AML-193 (cell line): ENCODE data around the gene TNFSF9.
"Not testable (repeated sequence)": the region's sequence is repeated elsewhere in the genome, so short reads cannot be mapped to it uniquely, and the experiment has no call there.

Source experiments
- DNase-seq, 2 experiments: peaks; one replicate each; lab custom pipeline; 2025; lab: John Stamatoyannopoulos, UW

TNFSF9 gene

GRCh38 chr19:6508028-6508771 is 22.6 kb upstream of the TNFSF9 start:
- DNase-seq, result not testable (repeated sequence)

GRCh38 chr19:6509118-6509971 is 21.5 kb upstream of the TNFSF9 start:
- DNase-seq, result no peak

DNA sequence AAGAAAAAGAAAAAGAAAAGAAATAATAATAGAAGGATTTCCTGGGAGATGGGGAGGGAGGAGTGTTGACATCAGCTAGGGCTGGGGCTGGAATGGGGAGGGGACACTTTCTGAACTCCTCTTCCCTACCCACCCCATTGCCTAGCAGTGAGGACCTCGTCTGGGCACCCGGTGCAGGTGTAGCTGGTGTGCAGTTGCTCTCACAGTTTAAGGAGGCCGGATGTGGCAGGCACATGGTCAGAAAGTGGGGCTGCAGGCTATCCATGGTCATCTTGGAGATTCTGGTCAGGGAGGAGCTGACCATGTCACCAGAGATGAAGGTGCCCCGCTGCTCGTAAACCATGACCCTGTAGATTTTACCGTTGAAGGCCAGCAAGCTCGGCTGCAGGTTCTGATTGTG is 20.2 kb upstream of the TNFSF9 start:
- DNase-seq, result no peak

DNA sequence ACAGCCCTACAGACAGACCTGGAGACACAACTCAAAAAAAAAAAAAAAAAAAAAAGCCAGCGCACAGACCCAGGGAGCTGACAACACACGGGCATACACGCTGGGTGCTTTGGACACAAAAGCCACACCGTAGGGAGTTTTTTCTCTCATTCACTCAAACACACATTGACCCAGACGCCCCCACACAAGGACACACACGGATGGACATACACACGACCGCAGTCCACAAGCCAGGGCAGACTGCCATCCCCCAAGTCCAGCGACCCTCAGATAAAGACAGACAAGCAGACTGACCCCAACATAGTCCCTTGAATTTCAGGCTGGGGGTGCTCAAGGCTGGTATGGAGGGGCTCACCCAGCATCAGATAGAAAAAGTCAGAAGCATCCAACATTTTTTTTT is 16.7 kb upstream of the TNFSF9 start:
- no peak for DNase-seq

GRCh38 chr19:6514926-6515544 is 15.8 kb upstream of the TNFSF9 start:
- no peak for DNase-seq

DNA sequence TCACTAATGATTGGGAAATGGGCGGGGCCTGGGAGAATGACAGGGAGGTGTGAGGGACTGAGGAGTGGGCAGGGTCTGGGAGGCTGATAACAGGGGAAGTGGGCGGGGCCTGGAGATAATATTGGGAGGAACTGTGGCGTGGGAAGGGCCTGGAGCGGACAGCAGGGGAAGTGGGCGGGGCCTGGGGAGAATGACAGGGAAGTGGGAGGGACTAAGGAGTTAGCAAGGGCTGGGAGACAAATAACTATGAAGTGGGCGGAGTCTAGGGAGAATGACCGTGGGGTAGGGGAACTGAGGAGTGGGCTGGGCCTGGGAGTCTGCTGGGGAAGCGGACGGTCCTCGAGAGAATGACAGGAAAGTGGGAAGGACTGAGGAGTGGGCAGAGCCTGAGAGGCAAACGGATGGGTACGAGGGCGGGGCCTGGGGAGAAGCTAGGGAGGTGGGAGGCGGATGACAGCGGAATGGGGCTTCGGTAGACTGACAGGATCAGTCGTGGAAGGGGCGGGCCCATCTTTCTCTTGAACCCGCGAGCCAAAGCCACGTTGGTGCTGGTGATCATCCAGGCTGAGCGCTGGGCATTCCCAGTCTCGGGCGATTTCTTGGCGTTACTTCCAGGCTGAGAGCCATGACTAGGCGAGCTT is 14.7 kb upstream of the TNFSF9 start:
- peak; percentile 84 to 90 for DNase-seq

DNA sequence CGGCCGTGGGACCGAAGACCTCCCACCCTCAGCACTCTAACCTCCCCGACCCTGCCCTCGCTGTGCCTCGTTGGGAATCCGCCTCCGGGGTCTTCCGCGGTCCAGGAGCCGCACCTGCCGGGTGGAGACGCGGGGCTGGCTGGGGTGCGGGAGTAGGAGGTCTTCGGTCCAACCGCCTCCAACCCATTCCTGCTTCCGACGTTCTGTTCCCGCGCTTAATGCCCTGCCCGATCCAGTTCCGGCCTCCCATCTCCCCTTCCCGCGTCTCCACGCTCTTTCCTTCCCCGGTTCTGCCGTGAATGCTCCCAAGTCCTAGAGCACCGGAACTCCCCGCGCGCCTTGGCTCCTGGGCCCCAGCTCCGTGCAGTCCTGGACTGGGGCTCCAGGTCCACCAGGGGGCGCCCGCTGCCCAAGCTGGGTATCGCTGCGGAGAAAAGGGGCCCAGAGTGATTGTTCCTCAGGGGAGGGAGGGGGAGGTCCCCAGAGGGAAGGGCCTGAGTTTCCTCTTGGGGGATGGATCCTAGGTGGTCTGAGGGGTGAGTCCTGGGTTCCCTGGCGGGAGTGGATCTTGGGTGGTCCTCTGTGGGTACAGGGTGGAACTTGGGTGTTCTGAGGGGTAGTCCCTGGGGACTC is 14.1 kb upstream of the TNFSF9 start:
- DNase-seq, result peak; percentile 64 to 73

DNA sequence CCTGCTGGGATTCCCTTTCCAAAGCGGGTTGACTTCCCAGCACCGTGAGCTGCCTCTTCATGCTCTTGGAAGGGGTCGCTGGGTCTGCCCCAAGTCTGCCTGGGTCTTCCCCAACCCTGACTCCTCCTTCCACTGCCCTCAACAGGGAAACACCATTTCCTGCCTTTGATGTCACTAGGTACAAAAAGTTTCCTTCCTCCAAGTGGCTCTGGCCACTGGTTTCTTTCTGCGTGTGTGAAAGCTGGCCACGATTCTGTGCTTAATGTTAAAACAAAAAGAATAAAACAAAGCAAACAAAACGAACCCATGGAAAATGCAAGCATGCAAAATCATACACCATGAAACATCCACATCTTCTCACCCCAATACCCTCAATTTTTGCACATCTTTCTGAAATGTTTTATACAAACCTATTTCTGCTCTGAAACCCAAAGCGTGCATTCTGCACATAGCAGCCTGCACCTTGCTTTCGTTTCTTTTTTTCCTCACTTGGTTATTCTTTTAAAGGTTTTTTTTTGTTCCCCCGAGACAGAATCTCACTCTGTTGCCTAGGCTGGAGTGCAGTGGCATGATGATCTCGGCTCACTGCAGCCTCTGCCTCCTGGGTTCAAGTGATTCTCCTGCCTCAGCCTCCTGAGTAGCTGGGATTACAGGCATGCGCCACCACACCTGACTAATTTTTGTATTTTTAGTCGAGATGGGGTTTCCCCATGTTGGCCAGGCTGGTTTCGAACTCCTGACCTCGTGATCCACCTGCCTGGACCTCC is 12.5 kb upstream of the TNFSF9 start:
- DNase-seq, result peak; percentile 8

DNA sequence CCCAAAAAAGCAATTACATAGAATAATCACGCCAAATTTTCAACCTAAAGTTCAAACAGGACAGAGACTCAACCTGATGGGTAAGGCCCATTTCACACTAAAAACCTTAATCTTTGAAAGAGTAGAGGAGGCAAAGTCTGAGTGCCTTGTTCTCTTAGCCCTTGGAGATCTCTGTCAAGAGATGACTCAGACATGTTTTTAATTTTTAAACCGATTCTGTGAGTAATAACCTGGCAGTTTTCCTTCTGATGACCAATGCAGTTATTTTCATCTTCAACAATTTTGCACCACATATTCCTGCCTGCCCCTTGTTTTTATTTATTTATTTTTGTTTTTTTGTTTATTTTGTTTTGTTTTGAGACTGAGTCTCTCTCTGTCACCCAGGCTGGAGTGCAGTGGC is 11.5 kb upstream of the TNFSF9 start:
- no peak for DNase-seq

DNA sequence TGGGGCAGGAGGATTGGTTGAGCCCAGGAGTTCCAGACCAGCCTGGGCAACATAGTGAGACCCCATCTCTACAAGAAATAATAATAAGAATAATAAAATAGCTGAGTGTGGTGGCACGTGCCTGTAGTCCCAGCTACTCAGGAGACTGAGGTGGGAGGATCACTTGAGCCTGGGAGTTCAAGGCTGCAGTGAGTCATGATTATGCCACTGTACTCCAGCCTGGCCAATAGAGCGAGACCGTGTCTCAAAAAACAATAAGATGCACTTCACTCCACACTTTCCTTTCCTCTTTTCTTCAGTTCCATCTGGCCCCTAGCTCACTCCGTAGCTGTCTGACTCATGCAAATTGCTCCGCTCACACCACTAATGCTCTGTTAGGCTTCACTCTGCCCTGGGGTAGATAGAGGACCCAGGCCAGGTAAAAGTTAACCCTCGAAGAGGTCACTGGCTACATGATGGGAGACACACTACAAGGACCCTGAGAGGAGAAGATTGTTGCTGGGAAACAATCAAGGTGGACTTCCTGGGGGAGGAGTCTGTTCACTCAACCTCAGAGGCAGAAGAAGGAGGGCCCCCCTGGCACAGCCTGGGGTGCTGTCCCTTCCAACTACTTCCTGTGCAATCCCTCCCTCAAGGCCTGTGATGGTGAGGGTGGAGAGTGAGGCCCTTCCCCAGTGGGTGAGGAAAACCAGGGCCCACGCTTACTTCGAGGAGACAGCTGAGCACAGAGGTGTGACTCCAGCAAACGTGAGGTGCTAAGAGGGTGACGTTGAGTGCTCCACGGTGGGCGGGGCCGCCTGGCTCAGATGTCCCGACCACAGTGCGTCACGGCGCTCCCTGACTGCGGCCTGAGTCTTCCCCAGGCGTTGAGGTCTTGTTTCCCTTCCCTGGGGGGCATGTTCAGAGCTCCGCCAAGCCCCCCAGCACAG is 8.8 kb upstream of the TNFSF9 start:
- DNase-seq, result no peak

DNA sequence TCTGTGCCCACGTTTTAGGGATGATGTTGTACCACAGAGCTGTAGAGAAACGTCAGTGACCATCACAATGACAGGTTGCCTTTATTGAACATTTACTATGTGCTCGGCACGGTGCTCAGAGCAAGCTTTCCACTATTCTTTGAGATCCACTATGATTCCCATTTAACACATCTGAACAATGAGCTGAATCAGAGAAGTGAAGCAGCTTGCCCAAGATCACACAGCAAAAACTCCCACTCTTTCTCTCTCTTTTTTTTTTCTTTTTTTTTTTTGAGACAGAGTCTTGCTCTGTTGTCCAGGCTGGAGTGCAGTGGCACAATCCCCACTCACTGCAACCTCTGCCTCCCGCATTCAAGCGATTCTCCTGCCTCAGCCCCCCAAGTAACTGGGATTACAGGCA is 8.1 kb upstream of the TNFSF9 start:
- no peak for DNase-seq

DNA sequence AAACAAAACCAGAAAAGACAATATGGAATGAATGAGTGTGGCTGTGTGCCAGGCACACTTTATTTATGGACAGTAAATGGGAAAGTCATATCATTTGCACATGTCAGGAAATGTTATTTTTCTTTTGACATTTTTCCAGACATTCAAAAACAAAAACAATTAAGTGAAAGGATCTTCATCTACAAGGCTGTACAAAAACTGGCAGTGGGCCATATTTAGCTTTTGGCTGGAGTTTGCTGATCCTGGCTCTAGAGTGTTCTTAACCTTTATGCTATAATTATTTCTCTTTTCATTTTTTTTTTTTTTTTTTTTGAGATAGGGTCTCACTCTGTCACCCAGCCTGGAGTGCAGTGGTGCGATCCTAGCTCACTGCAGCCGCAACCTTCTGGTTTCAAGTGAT is 6.5 kb upstream of the TNFSF9 start:
- DNase-seq, result no peak

DNA sequence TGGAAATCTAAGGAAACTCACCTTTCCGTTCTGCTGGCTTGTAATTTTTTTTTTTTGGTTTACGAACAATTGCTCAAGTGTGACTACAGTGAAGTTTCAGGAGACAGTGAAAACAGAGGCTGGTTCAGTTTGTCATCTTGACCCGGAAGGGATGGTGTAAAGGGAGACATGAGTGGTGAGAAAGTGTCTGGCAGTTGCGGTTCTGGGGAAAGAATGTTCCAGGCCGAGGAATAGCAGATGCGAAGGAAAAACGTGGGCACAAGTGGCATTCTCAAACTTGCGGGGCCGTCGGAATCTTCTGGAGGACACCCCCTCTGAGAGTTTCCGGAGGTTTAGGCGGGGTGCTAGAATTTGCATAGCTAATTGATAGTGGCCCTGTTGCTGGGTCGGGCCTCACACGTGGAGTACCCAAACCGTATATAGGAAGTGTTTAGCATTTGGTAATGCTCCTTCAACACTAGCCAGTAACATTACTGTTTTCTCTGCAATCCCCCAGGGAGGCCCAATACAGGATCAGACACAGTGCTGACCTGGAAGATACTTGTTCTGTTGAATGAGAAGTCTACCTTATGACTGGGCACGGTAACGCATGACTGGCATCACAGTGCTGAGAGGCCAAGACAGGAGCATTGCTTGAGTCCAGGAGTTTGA is 2.8 kb upstream of the TNFSF9 start:
- no peak for DNase-seq

GRCh38 chr19:6528544-6529121 is 2.2 kb upstream of the TNFSF9 start:
- peak; percentile 56 to 61 for DNase-seq

GRCh38 chr19:6529351-6529750 is 1.5 kb upstream of the TNFSF9 start:
- no peak for DNase-seq

DNA sequence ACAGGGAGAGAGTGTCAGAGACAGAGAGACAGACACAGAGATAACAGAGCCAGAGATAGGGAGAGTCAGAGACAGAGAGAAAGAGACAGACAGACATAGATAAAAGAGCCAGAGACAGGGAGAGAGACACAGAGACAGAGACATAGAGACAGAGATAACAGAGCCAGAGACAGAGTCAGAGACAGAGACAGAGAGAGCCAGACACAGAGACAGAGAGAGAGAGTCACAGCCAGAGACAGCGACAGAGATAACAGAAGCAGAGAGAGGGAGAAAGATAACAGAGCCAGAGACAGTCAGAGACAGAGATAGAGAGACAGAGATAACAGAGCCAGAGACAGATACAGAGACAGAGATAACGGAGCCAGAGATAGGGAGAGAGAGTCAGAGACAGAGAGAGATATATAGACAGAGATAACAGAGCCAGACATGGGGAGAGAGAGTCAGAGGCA is 865 bp upstream of the TNFSF9 start:
- DNase-seq, result no peak

DNA sequence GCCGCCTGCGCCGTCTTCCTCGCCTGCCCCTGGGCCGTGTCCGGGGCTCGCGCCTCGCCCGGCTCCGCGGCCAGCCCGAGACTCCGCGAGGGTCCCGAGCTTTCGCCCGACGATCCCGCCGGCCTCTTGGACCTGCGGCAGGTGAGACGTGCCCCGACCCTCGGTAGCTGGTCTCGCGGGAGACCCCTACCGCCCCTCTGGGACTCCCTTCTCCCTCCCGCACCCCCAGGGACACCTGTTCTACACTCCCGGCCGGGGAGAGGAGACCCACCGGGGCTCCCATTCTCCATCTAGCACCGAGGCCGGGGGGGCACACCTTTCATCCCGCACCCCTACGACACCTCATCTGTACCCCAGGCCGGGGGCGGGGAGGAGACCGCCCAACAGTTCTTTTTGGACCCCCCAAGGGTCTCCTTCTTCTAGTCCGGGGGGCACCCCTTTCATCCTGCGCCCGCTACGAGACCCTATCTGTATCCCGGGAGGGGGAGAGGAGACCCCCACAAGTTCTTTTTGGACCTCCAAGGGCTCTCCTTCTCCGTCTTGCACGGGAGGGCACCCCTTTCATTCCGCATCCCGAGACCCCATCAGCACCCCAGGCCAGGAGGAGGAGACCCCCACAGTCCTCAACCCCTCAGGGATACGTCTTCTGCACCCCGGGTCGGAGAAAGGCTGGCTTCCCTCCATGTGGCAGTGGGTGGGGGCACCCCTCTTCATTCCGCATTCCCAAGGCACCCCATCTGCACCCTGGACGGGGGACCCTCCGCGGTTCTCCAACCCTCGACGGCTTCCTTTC is 533 bp downstream of the TNFSF9 start:
- no peak for DNase-seq

GRCh38 chr19:6531956-6532243 is 1.1 kb downstream of the TNFSF9 start:
- DNase-seq, result no peak
